KBM-7 (cell line): Measurements from ENCODE around the gene ZSWIM5.
"Not testable (repeated sequence)": the region's sequence is repeated elsewhere in the genome, so short reads cannot be mapped to it uniquely, and the experiment has no call there.

ENCODE experiments used
- DNase-seq: peaks from one replicate; pipeline ENCODE4 v3.0.0-alpha.2; 2015
- in situ Hi-C: fragments of 300-500 bp; cut with MboI; formaldehyde crosslinking; loops from 2 replicates; pipeline ENCODE4 v1.14.3; 2020; ENCODE audit warnings: low sequenced_read_pairs, low pct_unique_long_range_greater_than_20kb, mixed read lengths

Gene ZSWIM5

DNA sequence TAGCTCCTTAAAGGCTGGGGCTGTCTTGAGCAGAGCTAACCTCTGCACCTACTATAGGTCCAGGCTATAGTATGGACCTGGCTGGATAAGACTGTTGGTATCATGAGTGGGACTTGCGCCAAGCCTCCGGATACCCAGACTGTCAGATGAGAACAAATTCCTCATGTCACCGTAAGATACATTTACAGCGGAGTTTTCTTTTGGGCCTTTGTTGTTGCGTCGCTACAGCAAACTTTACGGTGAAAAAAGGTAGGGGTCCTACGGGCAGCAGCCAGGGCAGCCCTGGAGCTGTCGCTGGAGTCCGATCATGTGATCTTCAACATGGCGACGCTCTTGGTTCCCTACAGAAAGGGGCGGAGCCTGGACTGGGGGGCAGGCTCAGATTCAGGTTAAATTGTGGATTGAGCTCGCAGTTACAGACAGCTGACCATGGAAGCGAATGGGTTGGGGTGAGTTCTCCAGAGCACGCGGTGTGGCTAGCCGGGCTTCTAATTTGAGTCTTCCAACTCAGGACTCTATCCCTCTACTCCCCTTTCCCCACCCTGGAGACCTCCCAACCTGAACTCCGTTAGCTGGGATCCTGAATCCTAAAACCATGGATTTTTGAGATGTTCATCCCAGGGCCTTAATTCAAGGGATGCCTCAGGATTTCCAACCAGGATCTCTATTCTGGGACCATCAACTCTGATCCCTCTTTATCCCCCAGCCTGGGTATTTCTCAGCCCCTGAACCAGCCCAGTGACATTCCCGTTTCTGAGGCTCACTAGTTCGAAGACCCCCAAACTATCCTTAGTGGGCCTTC, 194.4 kb downstream of the ZSWIM5 start, which contains the start of gene UROD:
UROD (plus strand) TSS at position 418 of the 802 bp plus-strand sequence; CDS start at position 430, 12 bp downstream.
- in situ Hi-C loops, result loop anchor here (10.0 kb wide), 2 partner anchors 283 to 483 kb away; partner anchors contain the start of gene TESK2
- DNase-seq, result peak; percentile 98

DNA sequence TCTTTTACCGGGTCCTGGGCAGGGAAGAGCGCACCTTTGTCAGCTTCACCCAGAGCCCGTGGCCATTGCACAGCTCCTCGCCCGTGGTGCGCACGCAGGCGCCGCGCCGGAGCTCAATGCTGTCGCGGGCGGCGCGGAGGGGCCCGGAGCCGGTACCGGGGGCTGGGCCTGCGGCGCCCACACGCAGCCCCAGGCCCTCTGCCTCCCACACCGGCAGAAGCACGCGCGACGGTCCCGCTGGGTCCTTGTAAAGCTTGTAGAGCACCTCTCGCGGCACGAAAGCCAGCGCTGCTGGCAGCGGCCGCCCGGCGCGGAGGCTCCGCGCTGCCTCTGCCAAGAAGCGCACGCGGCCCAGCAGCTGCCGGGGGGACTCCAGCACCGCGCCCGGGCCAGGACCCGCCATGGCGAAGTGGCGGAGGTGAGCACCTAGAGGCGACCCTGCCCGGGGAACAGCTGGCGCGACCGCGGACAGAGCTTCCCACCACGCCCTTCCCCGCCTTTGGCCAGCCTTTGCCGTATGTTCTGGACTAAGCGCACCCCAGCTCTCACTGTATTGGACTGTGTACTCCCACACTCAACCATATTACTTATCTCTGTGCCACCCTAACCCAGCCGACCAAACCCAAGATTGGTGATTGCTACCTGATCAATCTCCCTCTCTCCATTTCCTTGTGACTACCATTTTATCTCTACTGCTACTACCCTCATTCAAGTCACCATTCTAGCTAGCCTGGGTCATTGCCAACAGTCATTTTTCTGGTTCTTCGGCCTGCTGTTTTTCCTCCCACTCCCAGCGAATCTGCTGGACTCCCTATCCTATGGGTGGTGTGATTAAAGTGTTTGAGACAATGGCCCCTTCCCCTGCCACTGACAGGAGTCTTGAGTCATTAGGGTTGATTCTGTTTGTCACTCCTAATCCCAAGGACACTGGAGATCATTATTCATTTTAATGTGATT, 195.3 kb downstream of the ZSWIM5 start, which contains the start of gene HECTD3:
HECTD3 (minus strand) TSS at position 470 of the 957 bp plus-strand sequence; CDS start at position 403, 67 bp downstream.
- in situ Hi-C loops, result loop anchor here (10.0 kb wide), 2 partner anchors 284 to 484 kb away; partner anchors contain the start of gene TESK2
- DNase-seq, result peak; percentile 85

DNA sequence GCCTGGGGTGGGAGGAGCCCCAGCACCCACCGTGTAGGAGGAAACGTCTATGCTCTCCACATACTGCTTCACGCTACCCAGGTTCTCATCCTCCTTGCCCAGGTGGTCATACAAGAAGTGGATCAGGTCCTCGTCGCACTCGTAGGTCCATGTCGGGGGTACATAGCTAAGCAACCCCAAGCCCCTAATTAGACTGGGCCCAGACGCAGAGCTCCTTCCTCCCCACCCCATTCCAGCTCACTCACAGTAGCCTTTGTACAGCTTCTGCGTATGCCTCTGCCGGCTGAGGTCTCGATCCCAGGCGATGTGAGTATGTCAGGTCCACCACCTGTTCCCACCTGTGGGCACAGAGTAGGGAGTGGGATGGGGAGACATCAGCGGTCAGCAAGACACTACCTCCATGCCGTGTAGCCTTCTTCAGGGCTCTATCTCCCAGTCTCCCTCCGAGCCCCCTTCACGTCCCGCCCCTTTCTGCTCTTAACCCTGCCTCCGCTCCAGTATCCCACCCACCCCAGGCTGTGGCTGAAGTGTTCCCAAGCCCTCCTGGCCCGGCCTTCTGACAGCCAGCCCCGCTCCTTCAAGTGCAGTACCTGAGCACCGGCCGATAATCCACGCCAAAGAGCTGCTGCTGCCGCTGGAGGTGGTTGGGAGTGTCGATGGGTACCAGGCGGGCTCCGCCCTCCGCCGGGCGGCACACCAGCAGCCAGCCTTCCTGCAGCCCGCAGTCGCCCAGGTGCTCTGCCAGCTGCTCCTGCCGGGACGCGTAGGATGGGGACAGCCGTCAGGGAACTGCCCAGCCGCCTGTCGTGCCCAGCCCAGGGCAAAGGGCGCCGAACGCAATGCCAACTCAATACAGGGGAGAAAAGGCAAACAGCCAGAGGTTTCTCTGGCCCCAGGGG, 196.2 kb downstream of the ZSWIM5 start:
- in situ Hi-C loops, result loop anchor here (10.0 kb wide), 2 partner anchors 285 to 485 kb away; partner anchors contain the start of gene TESK2

DNA sequence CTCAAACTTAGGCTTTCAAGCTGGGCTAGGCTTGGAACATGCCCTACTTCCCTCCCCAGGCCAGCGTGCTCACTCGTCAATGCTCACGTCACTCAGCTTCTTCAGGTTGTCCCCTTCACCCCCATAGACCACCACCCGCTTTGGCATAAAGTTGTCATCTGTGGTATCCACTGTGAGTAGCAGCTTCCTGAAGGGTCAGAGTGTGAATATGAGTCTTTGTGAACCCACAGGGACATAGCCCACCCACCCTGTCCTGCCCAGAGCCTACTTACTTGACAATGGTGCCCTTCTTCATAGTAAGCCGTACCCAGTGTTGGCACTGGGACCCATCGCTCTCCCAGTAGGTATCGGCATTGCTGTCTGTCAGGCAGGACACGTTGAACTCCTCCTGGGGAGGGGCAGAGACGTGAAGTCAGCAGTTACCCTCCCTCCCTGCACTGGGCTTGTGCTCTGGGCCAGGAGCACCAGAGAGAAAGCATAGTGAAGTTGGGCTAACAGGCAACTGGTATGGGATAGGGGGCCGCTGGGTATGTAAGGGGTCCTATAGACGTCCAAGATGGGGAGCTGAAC, 197.0 kb downstream of the ZSWIM5 start:
- in situ Hi-C loops, result no loop called here

More for the DNA sequence above, 196.2 kb downstream of the ZSWIM5 start:
- no peak for DNase-seq

DNA sequence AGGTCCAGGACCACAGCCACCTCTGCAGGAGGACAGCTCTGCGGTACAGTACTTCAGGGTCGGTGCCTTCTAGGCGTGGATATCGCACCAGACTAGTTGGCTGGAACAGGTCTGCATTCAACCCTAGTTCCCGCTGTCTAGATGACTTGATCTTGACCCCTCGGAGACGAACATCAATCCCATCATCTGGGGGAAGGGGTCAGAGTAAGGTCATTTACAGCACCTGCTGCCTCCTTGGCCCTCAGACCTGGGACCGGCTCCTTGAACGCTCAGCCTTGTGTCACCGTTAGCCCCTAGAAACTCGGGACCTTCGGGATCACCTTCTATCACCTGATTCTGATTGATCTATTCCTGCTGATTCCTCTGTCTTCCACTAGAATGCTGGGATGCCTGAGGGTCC, 197.9 kb downstream of the ZSWIM5 start:
- in situ Hi-C loops, result no loop called here
- no peak for DNase-seq

More for the DNA sequence above, 197.0 kb downstream of the ZSWIM5 start:
- no peak for DNase-seq

DNA sequence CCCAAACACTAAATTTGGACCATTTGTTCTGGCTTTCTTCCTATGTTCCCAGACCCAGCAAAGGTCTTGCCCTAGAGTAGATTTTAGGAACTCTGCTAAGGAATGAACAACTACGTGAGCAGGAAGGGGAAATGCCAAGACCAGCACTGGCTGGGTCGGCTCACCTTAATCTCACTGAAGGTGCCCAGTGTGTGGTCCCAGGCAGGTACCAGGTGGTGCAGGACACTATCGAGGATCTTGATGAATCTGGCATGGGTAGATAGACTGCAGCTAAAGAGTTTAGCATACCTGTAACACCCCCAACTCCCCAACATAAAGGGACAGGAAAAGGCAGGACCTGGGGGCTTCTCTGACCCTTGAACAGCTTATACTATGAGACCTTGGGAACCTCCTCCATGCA, 198.3 kb downstream of the ZSWIM5 start:
- no peak for DNase-seq
- in situ Hi-C loops, result no loop called here

DNA sequence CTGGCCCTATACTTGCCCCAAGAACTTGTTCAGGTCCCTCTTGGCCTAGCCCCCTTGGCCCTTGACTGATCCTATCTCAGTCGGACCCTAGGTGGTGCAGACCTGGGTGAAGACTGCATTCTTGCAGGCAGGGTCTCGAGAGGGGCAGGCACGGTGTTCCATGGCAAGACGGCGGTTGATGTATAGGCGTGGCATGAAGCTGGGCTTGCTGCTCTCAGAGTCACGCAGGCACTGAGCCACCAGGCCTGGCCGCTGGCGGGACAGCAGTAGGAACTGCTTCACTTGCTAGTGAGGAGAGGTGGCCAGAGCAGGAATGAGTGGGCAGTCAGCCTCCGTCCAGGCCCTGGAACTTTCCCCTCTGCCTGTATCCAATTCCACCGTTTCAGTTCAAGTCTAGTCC, 199.1 kb downstream of the ZSWIM5 start:
- in situ Hi-C loops, result no loop called here
- no peak for DNase-seq

DNA sequence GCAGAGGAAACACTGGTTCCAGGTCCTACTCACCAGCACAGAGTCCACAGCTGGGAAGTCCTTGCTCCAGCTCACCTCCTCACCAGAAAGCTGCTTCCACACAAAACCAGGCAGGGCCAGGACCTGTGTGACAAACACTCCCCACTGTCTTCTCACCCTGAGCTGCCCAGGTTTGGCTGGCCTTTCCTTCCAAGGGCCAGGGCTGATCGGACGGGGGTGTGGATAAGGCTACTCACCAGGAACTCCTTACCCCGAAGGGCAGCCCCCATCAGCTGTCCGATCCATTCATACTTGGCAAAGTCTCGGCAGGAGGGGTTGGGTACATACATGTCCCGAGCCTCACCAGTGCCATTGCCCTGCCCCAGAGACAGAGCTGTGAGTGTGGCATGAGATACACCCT, 200.6 kb downstream of the ZSWIM5 start:
- no peak for DNase-seq
- in situ Hi-C loops, result no loop called here

DNA sequence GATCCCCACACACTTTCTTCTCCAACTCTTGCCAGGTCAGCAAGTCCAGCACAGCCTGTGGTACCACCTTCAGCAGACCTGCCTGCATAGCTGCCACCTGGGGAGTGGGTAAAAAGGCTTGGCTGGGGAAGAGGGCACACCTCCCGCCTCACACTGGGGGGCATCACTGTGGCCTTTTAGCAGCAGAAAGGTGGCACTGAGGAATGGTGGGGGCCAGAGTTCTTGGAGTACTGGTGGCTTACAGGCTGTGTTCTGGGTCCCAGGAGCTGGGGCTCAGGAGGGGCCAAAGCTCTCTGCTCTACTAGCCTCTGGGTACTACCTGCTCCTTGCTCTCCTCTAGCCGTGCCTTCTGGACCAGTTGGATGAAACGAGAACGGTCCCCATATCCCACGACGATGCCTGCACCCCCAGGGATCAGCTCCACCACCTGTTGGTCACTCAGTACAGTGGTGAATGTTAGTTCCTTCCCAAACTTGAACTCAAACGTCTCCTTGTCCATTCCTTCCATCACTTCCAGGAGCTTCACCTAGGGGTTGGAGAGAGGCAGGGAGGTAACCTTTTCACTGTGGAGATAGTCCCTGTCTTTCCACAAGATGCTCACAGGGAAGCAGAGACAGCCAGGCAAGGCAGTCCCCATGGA, 202.0 kb downstream of the ZSWIM5 start:
- in situ Hi-C loops, result no loop called here
- DNase-seq, result no peak

DNA sequence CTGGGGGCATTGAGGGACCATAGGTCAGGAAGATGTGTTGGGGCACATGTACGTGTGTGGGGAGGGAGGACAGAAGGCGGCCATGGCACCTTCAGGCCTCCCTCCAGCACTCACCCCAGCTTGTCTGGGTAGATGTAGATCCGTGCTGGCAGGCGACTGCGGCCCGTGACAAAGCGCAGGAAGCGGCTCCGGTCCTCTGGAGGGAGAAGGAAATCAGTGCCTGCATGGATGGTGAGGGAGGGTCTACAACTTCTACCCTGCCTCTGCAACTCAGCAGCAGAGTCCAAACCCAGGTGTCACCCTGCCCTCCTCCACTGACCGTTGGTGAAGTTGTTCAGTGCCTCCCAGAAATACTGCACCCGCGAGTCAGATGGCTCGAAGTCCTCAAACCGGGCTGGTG, 202.7 kb downstream of the ZSWIM5 start:
- in situ Hi-C loops, result no loop called here
- no peak for DNase-seq

DNA sequence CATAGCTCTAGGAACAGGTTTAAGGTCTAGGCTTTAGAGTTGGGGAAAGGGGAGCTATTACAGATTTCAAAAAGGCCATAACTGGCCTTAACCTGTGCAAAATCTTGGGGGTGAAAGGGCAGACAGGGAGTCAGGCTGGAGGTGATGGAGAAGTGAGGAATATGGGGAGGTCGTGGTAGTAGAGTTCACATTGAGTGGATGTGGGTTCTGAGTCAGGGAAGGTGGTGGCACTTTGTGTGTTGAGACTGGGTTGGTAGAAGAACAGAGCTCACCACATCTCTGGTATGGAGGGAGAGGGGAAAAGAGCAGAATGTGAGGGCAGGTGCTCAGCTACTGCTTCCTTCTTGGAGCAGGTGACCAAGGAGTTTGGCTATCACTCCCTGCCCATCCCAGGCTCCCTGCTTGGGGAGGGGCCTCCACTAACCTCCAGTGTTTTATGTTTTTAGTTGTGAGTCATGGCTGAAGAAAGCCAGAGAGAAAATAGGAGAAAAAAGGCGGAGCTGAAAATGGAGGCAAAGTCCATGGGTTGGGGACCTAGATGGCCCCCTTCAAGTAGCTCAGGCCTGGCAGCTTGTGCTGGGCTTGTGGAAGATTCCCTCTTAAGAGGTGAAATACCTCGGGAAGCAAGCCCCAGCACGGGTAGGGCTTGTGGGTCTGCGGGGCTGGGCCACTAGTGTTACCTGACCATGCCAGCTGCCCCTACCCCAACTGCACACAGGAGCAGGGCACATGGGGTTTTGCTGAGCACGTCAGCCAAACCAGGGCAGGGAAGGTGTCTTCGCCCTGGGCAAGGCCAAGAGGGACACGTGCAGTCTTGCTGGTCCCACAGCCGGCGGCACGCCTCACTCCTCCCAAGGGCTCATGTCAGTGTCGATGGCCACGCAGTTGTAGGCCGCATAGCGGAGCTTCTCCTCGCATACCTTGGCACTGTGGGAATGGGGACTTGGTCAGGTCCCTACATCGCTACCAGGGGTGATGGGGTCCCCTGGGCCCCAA, 203.5 kb downstream of the ZSWIM5 start:
- in situ Hi-C loops, result no loop called here

DNA sequence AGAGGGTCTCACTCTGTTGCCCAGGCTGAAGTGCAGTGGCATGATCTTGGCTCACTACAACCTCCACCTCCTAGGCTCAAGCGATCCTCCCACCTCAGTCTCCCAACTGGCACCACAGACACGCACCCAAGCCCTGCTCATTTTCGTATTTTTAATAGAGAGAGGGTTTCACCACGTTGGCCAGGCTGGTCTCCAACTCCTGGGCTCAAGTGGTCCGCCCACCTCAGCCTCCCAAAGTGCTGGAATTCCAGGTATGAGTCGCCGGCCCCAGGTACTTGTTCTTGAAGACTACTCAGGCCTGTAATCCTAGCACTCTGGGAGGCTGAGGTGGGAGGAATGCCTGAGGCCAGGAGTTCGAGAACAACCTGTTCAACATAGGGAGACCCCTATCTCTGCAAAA, 204.8 kb downstream of the ZSWIM5 start:
- DNase-seq, in situ Hi-C loops: not testable (repeated sequence)

More for the DNA sequence above, 203.5 kb downstream of the ZSWIM5 start:
- DNase-seq, result no peak

DNA sequence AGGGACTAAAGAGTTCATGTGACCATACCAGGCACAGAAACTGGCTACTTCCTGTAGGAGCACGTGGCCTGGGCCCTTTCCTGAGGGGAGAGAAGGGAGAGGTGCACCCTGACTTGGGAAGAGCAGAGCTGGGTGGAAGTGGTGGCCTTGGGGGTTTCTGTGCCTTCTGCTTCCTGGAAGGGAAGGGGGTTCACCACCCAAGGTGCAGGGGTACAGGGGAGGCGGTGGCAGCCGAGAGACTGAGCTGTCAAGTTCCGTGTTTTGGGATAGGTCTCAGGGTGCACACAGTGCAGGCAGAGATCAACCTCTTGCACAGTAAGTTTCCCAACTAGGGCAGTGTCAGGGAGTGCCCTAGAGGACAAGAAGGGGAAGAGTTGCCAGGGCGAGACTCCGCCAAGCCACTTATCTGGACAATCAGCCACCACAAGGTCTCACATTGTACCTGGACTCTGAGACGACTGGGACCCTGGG, 205.4 kb downstream of the ZSWIM5 start:
- DNase-seq, result no peak
- in situ Hi-C loops, result no loop called here

DNA sequence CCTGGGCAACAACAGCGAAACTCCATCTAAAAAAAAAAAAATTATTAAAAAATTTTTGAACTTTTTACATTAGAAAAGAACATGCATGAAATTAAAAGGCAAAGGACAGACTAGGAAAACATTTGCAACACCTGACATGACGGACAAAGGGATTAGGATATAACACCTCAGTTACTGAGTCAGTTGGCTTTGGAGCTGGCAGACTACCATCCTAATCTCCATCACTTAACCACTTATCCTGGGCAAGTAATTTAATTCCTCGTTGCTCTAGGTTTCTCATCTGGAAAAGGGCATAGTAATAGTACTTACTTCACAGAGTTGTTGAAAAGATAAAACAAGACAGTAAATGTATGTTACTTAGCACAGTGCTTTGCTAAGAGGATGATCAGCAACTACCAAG, 207.2 kb downstream of the ZSWIM5 start:
- in situ Hi-C loops, result no loop called here
- no peak for DNase-seq

DNA sequence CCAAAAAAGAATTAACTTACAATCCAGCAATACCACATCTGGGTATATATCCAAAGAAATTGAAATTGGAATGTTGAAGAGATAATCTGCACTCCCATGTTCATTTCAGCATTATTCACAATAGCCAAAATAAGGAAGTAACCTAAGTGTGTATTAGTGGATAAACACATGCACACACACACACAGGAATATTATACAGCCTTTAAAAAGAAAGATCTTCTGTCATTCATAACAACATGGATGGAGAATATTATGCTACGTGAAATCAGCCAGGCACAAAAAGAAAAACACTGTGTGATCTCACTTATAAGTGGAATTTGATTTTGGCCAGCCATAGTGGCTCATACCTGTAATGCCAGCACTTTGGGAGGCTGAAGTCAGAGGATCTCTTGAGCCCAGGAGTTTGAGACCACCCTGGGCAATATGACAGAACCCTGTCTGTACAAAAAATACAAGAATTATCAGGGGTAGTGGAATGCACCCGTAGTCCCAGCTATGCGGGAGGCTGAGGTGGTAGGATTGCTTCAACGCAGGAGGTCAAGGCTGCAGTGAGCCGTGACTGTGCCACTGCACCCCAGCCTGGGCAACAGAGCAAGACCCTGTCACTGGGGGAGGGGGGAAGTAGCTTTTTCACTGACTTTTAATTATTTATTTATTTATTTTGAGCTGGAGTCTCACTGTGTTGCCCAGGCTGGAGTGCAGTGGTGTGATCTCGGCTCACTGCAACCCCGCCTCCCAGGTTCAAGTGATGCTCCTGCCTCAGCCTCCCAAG, 210.8 kb downstream of the ZSWIM5 start:
- in situ Hi-C loops, result no loop called here
- DNase-seq, result no peak
